AG04450 (cell line): ENCODE results near the gene CRPPA. TPM values are rescaled to one million over a fixed set of nuclear protein-coding genes. Genes with fewer than 3 reads are reported as not detected.

Experiments
- CTCF ChIA-PET: fragments of 300-600, 350-600 bp; formaldehyde crosslinking; extraction: SDS; loops from one replicate; lab custom pipeline; 2022; ENCODE audit warnings: antibody characterized with exemption, inconsistent platforms; lab: Charles Lee
- POLR2A ChIA-PET: fragments of 350-600 bp; formaldehyde crosslinking; extraction: SDS; loops from one replicate; lab custom pipeline; 2021; ENCODE audit warnings: antibody characterized with exemption, inconsistent platforms; lab: Yijun Ruan, JAX
- DNase-seq: peaks from one replicate; pipeline ENCODE4 v3.0.0-alpha.2; 2011; ENCODE audit warnings: low read depth, low spot score
- H3K27ac ChIP-seq: one replicate; pipeline ENCODE4 v1.5.1; 2012; ENCODE audit warnings: low read depth, low read length, control low read depth
- H3K27me3 ChIP-seq: one replicate; pipeline ENCODE4 v1.6.0; 2012; ENCODE audit warnings: low read length; ENCODE audit not compliant: control insufficient read depth, insufficient read depth
- H3K4me3 ChIP-seq: 2 replicates; pipeline ENCODE4 v1.5.1; 2011; ENCODE audit warnings: mild to moderate bottlenecking, low read depth, low read length, control low read depth
- H3K9me3 ChIP-seq: 2 replicates; pipeline ENCODE4 v1.5.1; 2012; ENCODE audit warnings: low read length; ENCODE audit not compliant: control insufficient read depth, insufficient read depth
- polyA plus RNA-seq: library from polyadenylated mRNA; depleted of rRNA; stranded (reverse); fragments of >200 nt; gene quantifications from 2 replicates; pipeline ENCODE4 v1.2.3, GENCODE V29; 2011
- TF ChIP-seq, protein P1 (sequence below): IDR thresholded peaks from 2 replicates; pipeline ENCODE4 v1.5.1; 2011; ENCODE audit warnings: low read depth, low read length, control low read depth, inconsistent platforms

CRPPA gene
- polyA plus RNA-seq, 1 experiment: 0.92 TPM

DNA sequence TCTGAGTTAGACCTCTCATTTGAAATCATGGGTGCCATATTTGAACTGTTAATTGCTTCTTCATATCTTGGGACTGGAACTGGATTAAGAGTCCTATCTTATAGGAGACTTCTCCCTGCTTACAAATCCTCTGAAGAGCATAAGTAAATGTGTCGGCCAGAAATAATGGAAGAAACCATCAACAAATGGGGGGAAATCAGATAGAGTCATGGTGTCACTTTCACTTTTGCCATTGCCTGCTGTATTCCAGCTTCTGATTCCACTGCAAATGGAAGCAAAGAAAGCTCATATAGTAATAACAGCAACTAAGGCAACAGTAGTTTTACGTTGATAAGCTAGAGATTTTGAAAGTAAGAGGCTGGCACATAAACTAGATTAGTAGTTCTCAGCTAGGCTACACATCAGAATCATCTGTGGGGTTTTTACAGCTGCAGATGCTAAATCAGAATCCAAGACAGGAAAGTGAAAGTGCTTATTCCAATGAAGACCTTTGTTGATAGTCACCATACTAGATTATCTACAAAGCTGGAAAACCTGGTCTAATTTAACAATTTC is 12.3 kb upstream of the CRPPA start:
- Histone ChIP-seq H3K27ac (no peak overlapping the region), H3K9me3 (no peaks in the 10 kb centered on the region), H3K4me3 (no peak overlapping the region), H3K27me3 (no peaks in the 10 kb centered on the region)
- TF ChIP-seq, protein P1, sequence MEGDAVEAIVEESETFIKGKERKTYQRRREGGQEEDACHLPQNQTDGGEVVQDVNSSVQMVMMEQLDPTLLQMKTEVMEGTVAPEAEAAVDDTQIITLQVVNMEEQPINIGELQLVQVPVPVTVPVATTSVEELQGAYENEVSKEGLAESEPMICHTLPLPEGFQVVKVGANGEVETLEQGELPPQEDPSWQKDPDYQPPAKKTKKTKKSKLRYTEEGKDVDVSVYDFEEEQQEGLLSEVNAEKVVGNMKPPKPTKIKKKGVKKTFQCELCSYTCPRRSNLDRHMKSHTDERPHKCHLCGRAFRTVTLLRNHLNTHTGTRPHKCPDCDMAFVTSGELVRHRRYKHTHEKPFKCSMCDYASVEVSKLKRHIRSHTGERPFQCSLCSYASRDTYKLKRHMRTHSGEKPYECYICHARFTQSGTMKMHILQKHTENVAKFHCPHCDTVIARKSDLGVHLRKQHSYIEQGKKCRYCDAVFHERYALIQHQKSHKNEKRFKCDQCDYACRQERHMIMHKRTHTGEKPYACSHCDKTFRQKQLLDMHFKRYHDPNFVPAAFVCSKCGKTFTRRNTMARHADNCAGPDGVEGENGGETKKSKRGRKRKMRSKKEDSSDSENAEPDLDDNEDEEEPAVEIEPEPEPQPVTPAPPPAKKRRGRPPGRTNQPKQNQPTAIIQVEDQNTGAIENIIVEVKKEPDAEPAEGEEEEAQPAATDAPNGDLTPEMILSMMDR: no peak
- DNase-seq: no peak
- ChIA-PET CTCF (interaction anchor here (7.2 kb wide), 1 partner anchor 132 kb away, joined by 127 read pairs; no protein-coding TSS in a partner anchor), POLR2A (no interaction called here)

DNA sequence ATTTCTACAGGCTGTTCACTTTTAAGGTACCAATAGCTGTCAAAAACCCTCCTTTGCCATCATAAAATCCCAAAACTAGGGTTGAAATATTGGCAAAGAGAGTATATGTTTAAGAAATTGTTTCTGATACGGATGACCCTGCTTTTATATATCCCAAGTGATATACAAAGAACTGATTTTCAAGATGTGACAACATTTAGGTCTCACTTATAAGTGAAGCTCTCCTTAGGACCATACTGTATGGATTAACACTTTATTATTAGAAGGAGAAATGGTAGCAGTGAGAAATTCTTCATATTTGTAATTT is 11.0 kb upstream of the CRPPA start:
- TF ChIP-seq, protein P1: no peak
- no peaks in the 10 kb centered on the region for H3K9me3 ChIP-seq
- DNase-seq: no peak
- CTCF ChIA-PET: interaction anchor here (0.7 to 7.2 kb wide), 6 partner anchors 10 to 201 kb away, joined by 3 to 127 read pairs (median 3); no protein-coding TSS in a partner anchor
- no peak overlapping the region for H3K4me3 ChIP-seq
- no peak overlapping the region for H3K27ac ChIP-seq
- H3K27me3 ChIP-seq: no peaks in the 10 kb centered on the region
- POLR2A ChIA-PET: no interaction called here

DNA sequence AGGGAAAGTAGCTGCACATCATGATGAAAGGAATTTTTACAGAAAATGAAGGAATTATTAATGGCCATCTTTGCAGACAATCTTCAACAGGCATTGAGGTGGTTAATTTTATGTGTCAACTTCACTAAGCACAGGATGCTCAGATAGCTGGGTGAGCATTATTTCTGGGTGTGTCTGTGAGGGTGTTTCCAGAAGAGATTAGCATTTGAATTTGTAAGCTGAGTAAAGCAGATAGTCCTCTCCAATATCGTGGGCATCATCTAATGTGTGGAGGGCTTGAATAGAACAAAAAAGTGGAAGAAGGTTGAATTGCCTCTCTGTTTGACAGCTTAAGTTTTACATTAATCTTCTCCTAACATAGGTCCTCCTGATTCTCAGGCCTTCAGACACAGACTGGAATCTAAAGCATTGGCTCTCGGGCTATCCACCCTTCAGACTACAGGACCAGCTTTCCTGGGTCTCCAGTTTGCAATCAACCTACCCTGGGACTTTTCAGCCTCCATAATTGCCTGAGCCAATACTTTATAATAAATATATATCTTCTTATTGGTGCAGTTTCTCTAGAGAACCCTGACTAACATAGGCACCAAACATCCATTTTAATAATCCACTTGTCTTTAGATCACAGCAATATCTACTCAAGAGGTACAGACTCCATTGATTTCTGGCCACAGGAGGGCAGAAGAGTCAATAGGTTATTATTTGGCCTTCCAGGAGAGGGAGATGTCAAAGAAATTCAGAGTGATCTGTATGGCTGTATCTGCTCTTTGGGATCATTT is 10.5 kb upstream of the CRPPA start:
- no peak for DNase-seq
- ChIA-PET POLR2A (no interaction called here), CTCF (interaction anchor here (0.7 to 7.2 kb wide), 5 partner anchors 10 to 202 kb away, joined by 3 to 127 read pairs (median 3); no protein-coding TSS in a partner anchor)
- H3K4me3 ChIP-seq: no peak overlapping the region
- H3K27ac ChIP-seq: no peak overlapping the region
- no peaks in the 10 kb centered on the region for H3K27me3 ChIP-seq
- H3K9me3 ChIP-seq: no peaks in the 10 kb centered on the region
- TF ChIP-seq, protein P1: peak; percentile 48

DNA sequence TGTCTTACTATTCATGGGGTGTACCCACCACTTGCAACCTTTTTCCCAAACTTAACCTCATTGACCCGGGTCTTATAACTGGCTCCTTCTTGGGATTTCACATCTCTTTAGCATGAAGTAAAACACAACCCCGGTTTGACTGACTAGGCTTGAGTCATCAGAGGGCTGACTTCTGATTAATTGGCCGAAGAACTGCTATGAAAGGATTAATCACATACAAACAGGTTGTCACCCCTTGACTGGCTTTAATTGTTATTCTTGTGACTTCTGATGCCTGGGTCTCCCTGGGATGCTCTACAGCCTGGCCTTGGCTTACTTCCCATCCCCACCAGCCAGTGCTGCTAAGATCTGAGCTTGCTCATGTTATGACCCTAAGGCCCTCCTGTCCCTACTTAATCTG is 8.8 kb upstream of the CRPPA start:
- no peak overlapping the region for H3K27ac ChIP-seq
- TF ChIP-seq, protein P1: no peak
- H3K4me3 ChIP-seq: no peak overlapping the region
- DNase-seq: no peak
- POLR2A ChIA-PET: no interaction called here
- H3K27me3 ChIP-seq: no peaks in the 10 kb centered on the region
- H3K9me3 ChIP-seq: no peaks in the 10 kb centered on the region
- CTCF ChIA-PET: no interaction called here

DNA sequence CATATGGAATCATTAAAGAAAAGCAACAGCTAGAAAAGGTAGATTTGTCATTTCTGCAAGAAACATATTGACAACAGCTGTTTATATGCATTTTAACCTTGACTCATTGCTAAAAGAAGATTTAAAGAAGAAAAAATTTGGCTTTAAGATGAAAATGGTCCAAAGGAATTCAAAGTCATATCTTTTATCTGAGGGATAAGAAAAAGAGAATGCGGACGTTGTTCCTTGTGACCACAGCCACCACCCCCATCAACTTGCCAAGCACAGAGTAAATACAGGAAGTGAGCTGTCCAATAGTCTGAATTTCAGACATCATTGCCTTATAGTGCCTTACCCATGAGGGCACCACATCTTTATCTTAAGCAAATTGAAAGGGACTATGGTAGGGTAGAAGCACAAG is 7.3 kb upstream of the CRPPA start:
- CTCF ChIA-PET: interaction anchor here (1.1 to 2.0 kb wide), 2 partner anchors 21 to 136 kb away, joined by 3 to 11 read pairs; no protein-coding TSS in a partner anchor
- H3K4me3 ChIP-seq: no peak overlapping the region
- no peak for DNase-seq
- H3K27ac ChIP-seq: no peak overlapping the region
- TF ChIP-seq, protein P1: no peak
- no peaks in the 10 kb centered on the region for H3K9me3 ChIP-seq
- POLR2A ChIA-PET: no interaction called here
- H3K27me3 ChIP-seq: no peaks in the 10 kb centered on the region
